SK-MEL-5 (cell line): ENCODE data around the gene CCND3. TPM values are rescaled to one million over a fixed set of nuclear protein-coding genes. Genes with fewer than 3 reads are reported as not detected.
"Not testable (repeated sequence)": the region's sequence is repeated elsewhere in the genome, so short reads cannot be mapped to it uniquely, and the experiment has no call there.

ENCODE experiments used
- DNase-seq: peaks from one replicate; pipeline ENCODE4 v3.0.0-alpha.2; 2016; ENCODE audit warnings: low read depth, low spot score
- in situ Hi-C: cut with HindIII; loops from 2 replicates; pipeline ENCODE4 v1.10.0; 2016; ENCODE audit warnings: low sequenced_read_pairs, high pct_unique_total_duplicates, low pct_unique_long_range_greater_than_20kb
- total RNA-seq: library from RNA; depleted of rRNA; stranded (reverse); fragments of >200 nt; shearing (Covaris generic); gene quantifications from 2 replicates; pipeline ENCODE4 v1.2.3, GENCODE V29; 2014

CCND3 gene
- total RNA-seq, 1 experiment from 2014 or later, result 26.9 TPM

GRCh38 chr6:41958022-41958856 lies 16.6 kb upstream of the CCND3 start:
- in situ Hi-C loops, result no loop called here
- no peak for DNase-seq

GRCh38 chr6:41957117-41957516 lies 15.5 kb upstream of the CCND3 start:
- no peak for DNase-seq
- in situ Hi-C loops, result no loop called here

- no peak for DNase-seq
- in situ Hi-C loops, result no loop called here
Observed at GRCh38 chr6:41955412-41955811, 13.8 kb upstream of the CCND3 start.

GRCh38 chr6:41954668-41955067 lies 13.1 kb upstream of the CCND3 start:
- in situ Hi-C loops, result no loop called here
- DNase-seq, result no peak

- in situ Hi-C loops, result no loop called here
- no peak for DNase-seq
Observed at GRCh38 chr6:41947581-41948220, 6.1 kb upstream of the CCND3 start.

- in situ Hi-C loops, result no loop called here
- DNase-seq, result no peak
Observed at GRCh38 chr6:41943456-41943855, 1.8 kb upstream of the CCND3 start.

GRCh38 chr6:41942882-41943281 lies 1.3 kb upstream of the CCND3 start:
- DNase-seq, in situ Hi-C loops: not testable (repeated sequence)

GRCh38 chr6:41942067-41942851 lies 651 bp upstream of the CCND3 start:
- in situ Hi-C loops, result no loop called here
- DNase-seq, result no peak

GRCh38 chr6:41940759-41941279 lies 789 bp downstream of the CCND3 start:
- DNase-seq, result no peak
- in situ Hi-C loops, result no loop called here

- in situ Hi-C loops, result no loop called here
- no peak for DNase-seq
Observed at GRCh38 chr6:41939848-41940758, 1.5 kb downstream of the CCND3 start.

- no peak for DNase-seq
- in situ Hi-C loops, result no loop called here
Observed at GRCh38 chr6:41939176-41939847, 2.3 kb downstream of the CCND3 start.

GRCh38 chr6:41938590-41939175 lies 2.9 kb downstream of the CCND3 start:
- in situ Hi-C loops, result no loop called here
- no peak for DNase-seq

GRCh38 chr6:41937861-41938574 lies 3.6 kb downstream of the CCND3 start:
- no peak for DNase-seq
- in situ Hi-C loops, result no loop called here

GRCh38 chr6:41937472-41937860 lies 4.1 kb downstream of the CCND3 start:
- in situ Hi-C loops, result no loop called here

GRCh38 chr6:41936073-41936837 lies 5.4 kb downstream of the CCND3 start:
- peak; percentile 87 for DNase-seq
- in situ Hi-C loops, result no loop called here

More at GRCh38 chr6:41937472-41937860, 4.1 kb downstream of the CCND3 start:
- no peak for DNase-seq
